ENCODE results near the gene SNX33. TPM values are rescaled to one million over a fixed set of nuclear protein-coding genes. Genes with fewer than 3 reads are reported as not detected.
A peak's percentile ranks its signal among the peaks of the same experiment; 100 is the strongest.

Gene SNX33
- total and polyA plus RNA-seq, 2 experiments from 2014 or later = 6.2 to 21.2 TPM

DNA sequence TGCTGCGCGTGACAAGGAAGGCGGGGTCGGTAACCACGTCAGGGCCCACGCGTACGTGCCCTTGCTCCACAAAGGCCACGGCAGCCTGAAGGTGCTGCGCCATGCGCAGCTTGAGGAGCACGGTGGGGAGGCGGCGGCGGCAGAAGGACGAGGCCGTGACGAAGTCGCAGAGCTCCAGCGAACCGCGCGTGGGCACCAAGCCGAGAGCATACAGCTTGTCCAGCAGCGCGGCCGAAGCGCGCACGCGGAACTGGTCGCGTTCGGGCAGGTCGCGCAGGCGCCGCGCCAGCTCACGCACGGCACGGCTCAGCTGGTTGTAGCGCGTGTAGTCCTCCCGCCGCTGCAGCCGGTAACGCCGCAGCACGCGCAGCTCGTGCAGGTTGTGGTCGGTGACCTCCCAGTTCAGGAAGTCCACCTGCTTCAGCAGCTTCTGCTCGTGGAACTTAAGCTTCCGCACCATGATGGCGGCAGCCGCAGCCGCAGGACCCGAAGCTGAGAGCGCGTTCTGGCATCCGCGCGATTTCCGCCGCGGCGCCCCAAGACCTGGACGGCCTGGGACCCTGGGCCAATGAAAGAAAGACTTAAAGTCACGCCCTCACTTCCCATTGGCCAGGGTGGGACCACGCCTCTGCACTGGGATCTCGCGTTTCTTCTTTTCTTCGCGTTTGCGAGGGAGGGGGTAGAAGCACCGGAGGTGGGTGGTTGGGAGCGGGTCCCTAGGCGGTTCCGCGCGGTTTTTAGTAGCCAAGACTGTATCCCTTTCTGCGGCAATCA, 7.8 kb upstream of the SNX33 start, which contains the start of gene IMP3:
Gene IMP3, minus strand, starts transcription at position 516 of the 774 bp plus-strand sequence. Its CDS starts 56 bp downstream, at position 460.
- H3K36me3 Mint-ChIP-seq (ENCODE audit: low read depth) = peaks cover 14% of the 10 kb centered on the region
- Histone ChIP-seq H3K79me2 (replicated peaks; ENCODE audit: insufficient read depth) (peaks cover 41% of the 10 kb centered on the region), H2AFZ (peak within 1 kb of the TSS; percentile 7; the same call in 1 of the 2 replicates), H3K36me3 (ENCODE audit: insufficient read depth) (no peaks in the 10 kb centered on the region), H3K9me2 (ENCODE audit: insufficient read depth) (no peaks in the 10 kb centered on the region), H3K27me3 (ENCODE audit: insufficient read depth) (no peaks in the 10 kb centered on the region; the same call in 1 of the 2 replicates), H3K4me3 (peak within 1 kb of the TSS; percentile 89), H3F3A (replicated peaks; ENCODE audit: low read depth) (peaks cover 34% of the 10 kb centered on the region), H3K4me2 (peak within 1 kb of the TSS; percentile 89), H3K27ac (ENCODE audit: low read depth) (peak within 1 kb of the TSS; percentile 98), H3K4me1 (ENCODE audit: insufficient read depth) (peaks cover 24% of the 10 kb centered on the region), H4K20me1 (replicated peaks; ENCODE audit: insufficient read depth) (peaks cover 26% of the 10 kb centered on the region)
- H3K9me3 Mint-ChIP-seq = no peaks in the 10 kb centered on the region; the same call in 1 of the 3 replicates
- peaks cover 13% of the 10 kb centered on the region for H3K27me3 Mint-ChIP-seq (ENCODE audit: insufficient read depth, low read depth, poor library complexity)
- peak within 1 kb of the TSS; percentile 90 for H3K4me3 Mint-ChIP-seq
- peak; percentile 100 for DNase-seq (ENCODE audit: low spot score)
- peak; percentile 93 for ATAC-seq
- H3K4me1 Mint-ChIP-seq = peaks cover 31% of the 10 kb centered on the region
- H3K27ac Mint-ChIP-seq = peak within 1 kb of the TSS; percentile 98
- TF ChIP-seq ZNF114 (CRISPR knock-in tag; IDR thresholded peaks at IDR 0.05) (no peak), CREB1 (CRISPR knock-in tag; IDR thresholded peaks at IDR 0.05; ENCODE audit: low read depth) (peak; percentile 20; the same call in 1 of the 2 replicates), POLR2AphosphoS5 (IDR thresholded peaks at IDR 0.05; ENCODE audit: low read depth) (peak; percentile 99), ETS1 (IDR thresholded peaks at IDR 0.05) (peak; percentile 58), STAT1 (IDR thresholded peaks at IDR 0.05; ENCODE audit: unreplicated experiment) (no peak), REST (IDR thresholded peaks at IDR 0.05; ENCODE audit: unreplicated experiment) (peak; percentile 26), ZNF462 (CRISPR knock-in tag; IDR thresholded peaks at IDR 0.05) (no peak)
